ENCODE data around the gene RAB40AL.

DNA sequence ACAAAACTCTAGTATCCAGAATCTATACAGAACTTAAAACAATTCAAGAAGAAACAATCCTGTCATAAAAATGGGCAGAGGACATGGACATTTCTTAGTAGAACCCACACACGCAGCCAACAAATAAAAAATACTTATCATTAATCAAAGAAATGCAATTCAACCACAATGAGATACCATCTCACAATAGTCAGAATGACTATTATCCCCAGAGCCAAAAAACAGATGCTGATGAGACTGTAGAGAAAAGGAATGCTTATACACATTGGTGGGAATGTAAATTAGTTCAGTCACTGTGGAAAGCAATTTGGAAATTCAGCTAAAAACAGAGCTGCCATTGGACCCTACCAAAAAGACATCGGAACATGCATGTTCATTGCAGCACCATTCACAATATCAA lies 37.9 kb downstream of the RAB40AL start:
- TF ChIP-seq POLR2AphosphoS5 (IDR thresholded peaks at IDR 0.05) (no peak), POLR2A (IDR thresholded peaks at IDR 0.05) (no peak)

All from sigmoid colon (tissue), 4 donors.